Right atrium auricular region (tissue), 2 donors: Measurements from ENCODE around the gene MED25. TPM values are rescaled to one million over a fixed set of nuclear protein-coding genes. Genes with fewer than 3 reads are reported as not detected.

Experiments
- DNase-seq: peaks from one replicate; pipeline ENCODE4 v3.0.0-alpha.2; 2019; ENCODE audit warnings: low spot score
- H3K27ac ChIP-seq, 2 donors: fragments of 200-600 bp; sonication (generic); 1 replicate in 1 of 2; 2 replicates in 1 of 2; pipeline ENCODE4 v1.5.1; 2016 to 2019
- H3K27me3 ChIP-seq, 2 donors: fragments of 200-600 bp; sonication (generic); one replicate each; pipeline versions ENCODE4 v1.5.1 to v1.6.0; 2017 to 2019
- H3K36me3 ChIP-seq: fragments of 200-600 bp; sonication (generic); one replicate; pipeline ENCODE4 v1.5.1; 2016
- H3K4me1 ChIP-seq, 2 donors: fragments of 200-600 bp; sonication (generic); one replicate each; pipeline versions ENCODE4 v1.5.1 to v1.6.0; 2017 to 2019
- H3K4me3 ChIP-seq, 2 donors: fragments of 200-600 bp; sonication (generic); 1 replicate in 1 of 2; 2 replicates in 1 of 2; pipeline ENCODE4 v1.5.1; 2017 to 2019; ENCODE audit warnings: mild to moderate bottlenecking in 1 of 2, moderate library complexity in 1 of 2
- H3K9me3 ChIP-seq, 2 donors: fragments of 200-600 bp; sonication (generic); one replicate each; pipeline ENCODE4 v1.5.1; 2019
- total RNA-seq, 2 donors: library from RNA; depleted of rRNA; stranded (reverse); fragments of >200 nt; gene quantifications; one replicate each; pipeline ENCODE4 v1.1.0, GENCODE V29; 2016
- TF ChIP-seq, protein P1 (sequence below), 2 donors: fragments of 200-600 bp; sonication (generic); IDR thresholded peaks; one replicate each; pipeline ENCODE4 v1.5.1; 2019; ENCODE audit warnings: antibody characterized with exemption in 2 of 2

Gene MED25
- total RNA-seq, 2 donors from 2014 or later = 31.1 to 54.0 TPM

DNA sequence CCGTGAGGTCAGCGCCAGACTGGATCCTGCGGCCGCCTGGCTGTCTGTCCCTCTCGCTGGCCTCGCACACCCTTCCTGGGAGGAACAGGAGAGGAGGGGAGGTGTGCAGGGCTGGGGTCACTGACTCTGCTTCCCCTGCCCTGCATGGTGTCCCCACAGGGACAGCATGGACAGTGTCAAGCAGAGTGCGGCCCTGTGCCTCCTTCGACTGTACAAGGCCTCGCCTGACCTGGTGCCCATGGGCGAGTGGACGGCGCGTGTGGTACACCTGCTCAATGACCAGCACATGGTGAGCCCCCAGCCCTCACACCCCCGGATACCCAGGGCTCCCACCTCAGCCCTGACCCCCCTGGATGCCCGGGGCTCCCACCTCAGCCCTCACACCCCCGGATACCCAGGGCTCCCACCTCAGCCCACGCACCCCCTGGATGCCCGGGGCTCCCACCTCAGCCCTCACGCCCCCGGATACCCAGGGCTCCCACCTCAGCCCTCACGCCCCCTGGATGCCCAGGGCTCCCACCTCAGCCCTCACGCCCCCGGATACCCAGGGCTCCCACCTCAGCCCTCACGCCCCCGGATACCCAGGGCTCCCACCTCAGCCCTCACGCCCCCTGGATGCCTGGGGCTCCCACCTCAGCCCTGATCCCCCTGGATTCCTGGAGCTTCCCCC is 26.2 kb upstream of the MED25 start:
- H3K9me3 ChIP-seq = no peaks in the 10 kb centered on the region
- no peaks in the 10 kb centered on the region for H3K27me3 ChIP-seq
- H3K4me3 ChIP-seq = no peak overlapping the region
- peaks cover 0 to under 1% of the 10 kb centered on the region in 2 donors for H3K4me1 ChIP-seq
- H3K36me3 ChIP-seq = peaks cover 64% of the 10 kb centered on the region
- no peak overlapping the region for H3K27ac ChIP-seq
- TF ChIP-seq, protein P1, sequence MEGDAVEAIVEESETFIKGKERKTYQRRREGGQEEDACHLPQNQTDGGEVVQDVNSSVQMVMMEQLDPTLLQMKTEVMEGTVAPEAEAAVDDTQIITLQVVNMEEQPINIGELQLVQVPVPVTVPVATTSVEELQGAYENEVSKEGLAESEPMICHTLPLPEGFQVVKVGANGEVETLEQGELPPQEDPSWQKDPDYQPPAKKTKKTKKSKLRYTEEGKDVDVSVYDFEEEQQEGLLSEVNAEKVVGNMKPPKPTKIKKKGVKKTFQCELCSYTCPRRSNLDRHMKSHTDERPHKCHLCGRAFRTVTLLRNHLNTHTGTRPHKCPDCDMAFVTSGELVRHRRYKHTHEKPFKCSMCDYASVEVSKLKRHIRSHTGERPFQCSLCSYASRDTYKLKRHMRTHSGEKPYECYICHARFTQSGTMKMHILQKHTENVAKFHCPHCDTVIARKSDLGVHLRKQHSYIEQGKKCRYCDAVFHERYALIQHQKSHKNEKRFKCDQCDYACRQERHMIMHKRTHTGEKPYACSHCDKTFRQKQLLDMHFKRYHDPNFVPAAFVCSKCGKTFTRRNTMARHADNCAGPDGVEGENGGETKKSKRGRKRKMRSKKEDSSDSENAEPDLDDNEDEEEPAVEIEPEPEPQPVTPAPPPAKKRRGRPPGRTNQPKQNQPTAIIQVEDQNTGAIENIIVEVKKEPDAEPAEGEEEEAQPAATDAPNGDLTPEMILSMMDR (IDR thresholded peaks at IDR 0.05) = no peak
- DNase-seq = no peak

DNA sequence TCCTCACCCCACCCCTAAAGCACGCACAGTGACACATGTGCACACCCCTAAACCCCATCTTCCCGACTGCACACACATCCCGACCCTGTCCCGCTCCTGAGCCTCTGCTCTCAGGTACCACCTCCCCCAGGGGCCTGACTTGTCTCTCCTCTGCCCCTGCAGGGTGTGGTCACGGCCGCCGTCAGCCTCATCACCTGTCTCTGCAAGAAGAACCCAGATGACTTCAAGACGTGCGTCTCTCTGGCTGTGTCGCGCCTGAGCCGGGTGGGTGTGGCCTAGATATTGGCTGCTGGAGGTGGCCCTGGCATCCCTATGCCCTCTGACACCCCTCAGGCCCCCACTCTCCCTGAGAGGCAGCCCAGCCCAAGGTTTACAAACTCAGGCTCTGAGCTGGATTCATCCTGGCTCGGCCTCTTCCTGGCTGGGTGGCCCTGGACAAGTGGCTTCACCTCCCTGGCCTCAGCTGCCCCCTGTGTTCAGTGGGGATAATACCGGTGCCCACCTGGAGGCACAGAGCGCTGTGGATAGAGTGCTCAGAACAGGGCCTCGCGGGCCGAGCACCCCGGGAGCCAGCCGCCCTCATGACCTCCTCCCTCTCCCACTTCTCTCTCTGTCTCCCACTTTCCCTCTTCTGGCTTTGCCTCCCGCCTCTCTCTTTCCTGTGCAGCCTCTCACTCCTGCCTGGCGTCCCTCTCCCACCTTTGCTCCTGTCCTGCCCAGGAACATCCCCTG is 25.1 kb upstream of the MED25 start:
- peaks cover 68% of the 10 kb centered on the region for H3K36me3 ChIP-seq
- no peak for DNase-seq
- no peaks in the 10 kb centered on the region for H3K4me1 ChIP-seq
- TF ChIP-seq, protein P1 (IDR thresholded peaks at IDR 0.05) = no peak
- H3K4me3 ChIP-seq = no peak overlapping the region
- no peaks in the 10 kb centered on the region for H3K27me3 ChIP-seq
- H3K27ac ChIP-seq = no peak overlapping the region
- no peaks in the 10 kb centered on the region for H3K9me3 ChIP-seq

DNA sequence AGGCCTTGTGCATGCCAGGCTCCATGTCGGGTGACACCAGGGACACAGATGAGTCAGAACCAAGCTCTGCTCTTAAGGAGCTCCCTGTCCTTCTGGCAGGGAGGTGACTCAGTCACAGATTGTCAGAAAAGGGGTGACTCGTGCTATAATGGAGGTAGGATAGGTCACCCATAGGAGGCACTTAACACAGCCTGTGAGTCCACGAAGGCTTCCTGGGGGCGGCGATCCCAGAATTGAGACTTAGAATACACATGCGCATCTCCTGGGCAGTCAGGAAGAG is 24.6 kb upstream of the MED25 start:
- Histone ChIP-seq H3K4me3 (no peak overlapping the region), H3K27ac (no peak overlapping the region), H3K27me3 (no peaks in the 10 kb centered on the region), H3K4me1 (no peaks in the 10 kb centered on the region), H3K36me3 (peaks cover 71% of the 10 kb centered on the region), H3K9me3 (no peaks in the 10 kb centered on the region)
- TF ChIP-seq, protein P1 (IDR thresholded peaks at IDR 0.05) = no peak
- no peak for DNase-seq

DNA sequence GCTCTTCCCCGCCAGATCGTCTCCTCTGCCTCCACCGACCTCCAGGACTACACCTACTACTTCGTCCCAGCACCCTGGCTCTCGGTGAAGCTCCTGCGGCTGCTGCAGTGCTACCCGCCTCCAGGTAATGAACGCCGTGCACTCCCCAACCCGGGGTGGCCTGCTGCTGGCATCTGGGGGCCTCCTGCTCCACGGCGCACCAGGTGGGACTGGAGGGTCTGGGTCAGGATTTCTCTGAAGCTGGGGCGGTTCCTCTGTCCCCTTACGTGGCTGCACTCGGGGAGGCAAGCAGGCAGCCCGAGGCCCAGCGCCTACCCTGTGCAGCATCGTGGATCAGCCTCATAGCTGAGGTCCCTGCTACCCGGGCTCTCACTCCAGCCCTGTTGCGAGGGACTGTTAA is 22.5 kb upstream of the MED25 start:
- no peaks in the 10 kb centered on the region for H3K9me3 ChIP-seq
- TF ChIP-seq, protein P1 (IDR thresholded peaks at IDR 0.05) = no peak
- H3K27me3 ChIP-seq = no peaks in the 10 kb centered on the region
- peaks cover 91% of the 10 kb centered on the region for H3K36me3 ChIP-seq
- DNase-seq = no peak
- H3K4me3 ChIP-seq = no peak overlapping the region
- no peaks in the 10 kb centered on the region for H3K4me1 ChIP-seq
- no peak overlapping the region for H3K27ac ChIP-seq

DNA sequence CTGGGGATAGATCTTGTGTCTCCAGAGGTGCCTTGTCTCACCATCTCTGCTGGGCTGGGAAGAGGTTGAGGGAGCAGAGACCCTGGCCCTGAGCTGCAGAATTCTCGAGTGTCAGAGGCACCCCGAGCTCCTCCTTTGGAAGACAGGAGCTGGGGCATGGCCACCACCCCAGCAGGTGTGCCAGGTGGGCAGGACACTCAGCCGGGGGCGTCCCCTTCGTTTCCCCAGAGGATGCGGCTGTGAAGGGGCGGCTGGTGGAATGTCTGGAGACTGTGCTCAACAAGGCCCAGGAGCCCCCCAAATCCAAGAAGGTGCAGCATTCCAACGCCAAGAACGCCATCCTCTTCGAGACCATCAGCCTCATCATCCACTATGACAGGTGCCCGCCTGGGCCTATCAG is 19.5 kb upstream of the MED25 start:
- Histone ChIP-seq H3K9me3 (no peaks in the 10 kb centered on the region), H3K36me3 (peaks cover 88% of the 10 kb centered on the region), H3K4me1 (peaks cover 0 to 12% of the 10 kb centered on the region in 2 donors), H3K27me3 (no peaks in the 10 kb centered on the region), H3K4me3 (no peak overlapping the region), H3K27ac (no peak overlapping the region)
- TF ChIP-seq, protein P1 (IDR thresholded peaks at IDR 0.05) = no peak
- no peak for DNase-seq
